Measurements from ENCODE around the gene CHST11.

GRCh38 chr12:104736307-104736706, 279.6 kb downstream of the CHST11 start:
- no peak for TF ChIP-seq TAF1 (IDR thresholded peaks at IDR 0.05; ENCODE audit: low read depth, low read length)
- no peak for TF ChIP-seq POLR2A (IDR thresholded peaks at IDR 0.05; ENCODE audit: low read depth, low read length)
- TF ChIP-seq POLR2AphosphoS5 (IDR thresholded peaks at IDR 0.05; ENCODE audit: low read depth, low read length): no peak
- TF ChIP-seq SPI1 (IDR thresholded peaks at IDR 0.05; ENCODE audit: low read depth, low read length): no peak
